ENCODE measurements around the gene PICALM.

PICALM gene

DNA sequence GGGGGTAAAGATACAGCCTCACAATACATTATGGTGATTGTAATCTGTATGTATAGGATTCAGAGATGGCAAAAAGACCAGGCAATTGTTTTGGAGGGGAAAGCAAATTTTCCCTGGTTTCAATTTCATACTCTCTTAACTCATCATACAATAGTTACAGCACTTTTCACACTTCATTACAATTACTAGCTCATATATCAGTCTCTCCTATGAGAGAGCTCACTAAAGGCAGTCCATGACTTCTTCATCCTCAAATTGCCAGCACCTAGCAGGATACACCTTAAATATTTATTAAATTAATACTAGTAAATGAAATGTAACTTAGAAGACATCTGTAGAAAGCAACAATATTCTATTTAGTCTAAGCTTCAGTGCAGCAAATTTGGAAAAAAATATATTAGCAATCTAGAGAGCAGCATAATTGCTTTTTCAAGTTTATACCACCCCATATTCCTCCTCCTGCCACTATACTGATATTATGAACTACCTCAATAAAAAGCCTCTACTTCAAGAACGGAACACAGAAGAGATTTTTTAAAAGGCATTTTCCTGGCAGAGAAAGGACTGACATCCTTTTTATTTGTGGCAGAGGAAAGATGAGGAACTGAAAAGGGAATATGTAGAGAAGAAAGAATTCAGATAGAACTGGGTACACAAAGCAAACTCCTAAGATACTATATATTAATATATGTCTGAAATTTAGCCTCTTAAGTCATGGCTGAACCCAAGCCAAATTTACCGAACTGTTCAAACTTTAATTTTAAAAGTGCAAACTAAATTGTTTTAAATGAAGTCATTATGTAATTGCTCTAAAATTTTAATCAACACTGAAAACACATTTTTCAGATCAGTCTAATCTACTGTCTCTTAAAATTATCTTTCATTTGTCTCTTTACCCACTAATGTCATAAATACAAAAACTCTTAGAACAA lies 27.7 kb downstream of the PICALM start:
- no peak for TF ChIP-seq ZNF565 (CRISPR knock-in tag; conservative IDR thresholded peaks at IDR 0.05; ENCODE audit: low read depth)
- no peak for TF ChIP-seq PATZ1 (CRISPR knock-in tag; IDR thresholded peaks at IDR 0.05; ENCODE audit: borderline replicate concordance)
- no peak for TF ChIP-seq BACH2 (CRISPR knock-in tag; IDR thresholded peaks at IDR 0.05; ENCODE audit: borderline replicate concordance)
- no peak for TF ChIP-seq TSHZ2 (CRISPR knock-in tag; IDR thresholded peaks at IDR 0.05)
- no peak for TF ChIP-seq GLIS3 (CRISPR knock-in tag; IDR thresholded peaks at IDR 0.05)
- no peak for TF ChIP-seq CSRNP3 (CRISPR knock-in tag; IDR thresholded peaks at IDR 0.05)
- TF ChIP-seq, protein P1, sequence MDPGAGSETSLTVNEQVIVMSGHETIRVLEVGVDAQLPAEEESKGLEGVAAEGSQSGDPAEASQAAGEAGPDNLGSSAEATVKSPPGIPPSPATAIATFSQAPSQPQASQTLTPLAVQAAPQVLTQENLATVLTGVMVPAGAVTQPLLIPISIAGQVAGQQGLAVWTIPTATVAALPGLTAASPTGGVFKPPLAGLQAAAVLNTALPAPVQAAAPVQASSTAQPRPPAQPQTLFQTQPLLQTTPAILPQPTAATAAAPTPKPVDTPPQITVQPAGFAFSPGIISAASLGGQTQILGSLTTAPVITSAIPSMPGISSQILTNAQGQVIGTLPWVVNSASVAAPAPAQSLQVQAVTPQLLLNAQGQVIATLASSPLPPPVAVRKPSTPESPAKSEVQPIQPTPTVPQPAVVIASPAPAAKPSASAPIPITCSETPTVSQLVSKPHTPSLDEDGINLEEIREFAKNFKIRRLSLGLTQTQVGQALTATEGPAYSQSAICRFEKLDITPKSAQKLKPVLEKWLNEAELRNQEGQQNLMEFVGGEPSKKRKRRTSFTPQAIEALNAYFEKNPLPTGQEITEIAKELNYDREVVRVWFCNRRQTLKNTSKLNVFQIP (CRISPR knock-in tag; IDR thresholded peaks at IDR 0.05; ENCODE audit: borderline replicate concordance, low read depth): no peak
- TF ChIP-seq SNAI2 (CRISPR knock-in tag; IDR thresholded peaks at IDR 0.05): no peak
- no peak for TF ChIP-seq ARNTL (CRISPR knock-in tag; IDR thresholded peaks at IDR 0.05; ENCODE audit: borderline replicate concordance, low read depth)
- no peak for TF ChIP-seq TOX (CRISPR knock-in tag; IDR thresholded peaks at IDR 0.05; ENCODE audit: borderline replicate concordance)
- TF ChIP-seq ZFP3 (CRISPR knock-in tag; IDR thresholded peaks at IDR 0.05): no peak
- TF ChIP-seq PPARA (CRISPR knock-in tag; IDR thresholded peaks at IDR 0.05; ENCODE audit: borderline replicate concordance): no peak
- no peak for TF ChIP-seq ZC3H10 (CRISPR knock-in tag; IDR thresholded peaks at IDR 0.05)
- TF ChIP-seq ZFP30 (CRISPR knock-in tag; IDR thresholded peaks at IDR 0.05): no peak
- no peak for TF ChIP-seq CSDC2 (CRISPR knock-in tag; IDR thresholded peaks at IDR 0.05)
- TF ChIP-seq ESRRG (CRISPR knock-in tag; IDR thresholded peaks at IDR 0.05): no peak
- no peak for ATAC-seq

DNA sequence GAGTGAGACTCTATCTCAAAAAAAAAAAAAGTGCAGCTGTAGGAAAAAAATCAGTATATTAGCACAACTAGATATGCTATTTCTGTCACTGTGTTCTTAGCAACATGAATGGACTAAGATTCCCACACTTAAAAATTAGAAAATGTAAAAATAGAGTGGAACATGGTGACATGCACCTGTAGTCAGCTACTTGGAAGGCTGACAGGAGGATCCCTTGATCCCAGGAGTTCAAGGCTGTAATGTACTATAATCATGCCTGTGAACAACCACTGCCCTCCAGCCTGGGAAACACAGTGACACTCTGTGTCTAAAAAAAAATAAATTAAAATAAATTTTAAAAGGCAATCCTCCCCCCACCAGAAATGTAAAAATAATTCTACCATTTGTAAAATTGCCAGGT lies 29.8 kb downstream of the PICALM start:
- no peak for TF ChIP-seq ESRRG (CRISPR knock-in tag; IDR thresholded peaks at IDR 0.05)
- no peak for ATAC-seq

GRCh38 chr11:86037743-86038142 lies 31.1 kb downstream of the PICALM start:
- no peak for ATAC-seq
- TF ChIP-seq ZNF70 (CRISPR knock-in tag; IDR thresholded peaks at IDR 0.05) (no peak), TSHZ2 (CRISPR knock-in tag; IDR thresholded peaks at IDR 0.05) (no peak)

Data from SK-N-SH treated with all-trans-retinoic acid at 6 μM for 48 hours (cell line).